ENCODE results near the gene DNAJB6. TPM values are rescaled to one million over a fixed set of nuclear protein-coding genes. Genes with fewer than 3 reads are reported as not detected.
A peak's percentile ranks its signal among the peaks of the same experiment; 100 is the strongest.

DNAJB6 gene
- total RNA-seq, 4 donors from 2014 or later: 152 to 230 (median 185) TPM

GRCh38 chr7:157404845-157405481 is 68.2 kb downstream of the DNAJB6 start:
- DNase-seq (ENCODE audit: low spot score in 2 of 2): peak in 1 of 2 donors; percentile 57
- TF ChIP-seq CTCF (IDR thresholded peaks at IDR 0.05) (no peak), POLR2AphosphoS5 (IDR thresholded peaks at IDR 0.05) (peak in 1 of 3 donors; percentile 59), POLR2A (IDR thresholded peaks at IDR 0.05) (no peak), EP300 (IDR thresholded peaks at IDR 0.05) (no peak)
- Histone ChIP-seq H3K27me3 (no peaks in the 10 kb centered on the region), H3K27ac (no peak overlapping the region), H3K4me1 (peaks cover 15% of the 10 kb centered on the region), H3K4me3 (no peak overlapping the region), H3K36me3 (peaks cover 38% of the 10 kb centered on the region), H3K9me3 (no peaks in the 10 kb centered on the region)
- whole genome bisulfite sequencing: 49% methylated on average over 9 of the region's 15 CpGs

GRCh38 chr7:157405501-157405900 is 68.7 kb downstream of the DNAJB6 start:
- TF ChIP-seq EP300 (IDR thresholded peaks at IDR 0.05) (no peak), POLR2A (IDR thresholded peaks at IDR 0.05) (no peak), CTCF (IDR thresholded peaks at IDR 0.05) (no peak), POLR2AphosphoS5 (IDR thresholded peaks at IDR 0.05) (no peak)
- Histone ChIP-seq H3K27ac (no peak overlapping the region), H3K4me1 (peaks cover 15% of the 10 kb centered on the region), H3K36me3 (peaks cover 38% of the 10 kb centered on the region), H3K27me3 (no peaks in the 10 kb centered on the region), H3K4me3 (no peak overlapping the region), H3K9me3 (no peaks in the 10 kb centered on the region)
- 94% methylated on average over 6 of the region's 13 CpGs for WGBS
- no peak for DNase-seq (ENCODE audit: low spot score in 2 of 2)

- DNase-seq (ENCODE audit: low spot score in 2 of 2): peak in 1 of 2 donors; percentile 62
- Histone ChIP-seq H3K4me3 (no peak overlapping the region), H3K27ac (no peak overlapping the region), H3K27me3 (no peaks in the 10 kb centered on the region), H3K4me1 (peaks cover 15% of the 10 kb centered on the region), H3K9me3 (no peaks in the 10 kb centered on the region), H3K36me3 (peaks cover 41% of the 10 kb centered on the region)
- TF ChIP-seq POLR2A (IDR thresholded peaks at IDR 0.05) (no peak), EP300 (IDR thresholded peaks at IDR 0.05) (no peak), POLR2AphosphoS5 (IDR thresholded peaks at IDR 0.05) (no peak), CTCF (IDR thresholded peaks at IDR 0.05) (no peak)
- 72% methylated on average over 18 of the region's 32 CpGs for WGBS
Measured at GRCh38 chr7:157405914-157406810, 69.4 kb downstream of the DNAJB6 start.

- H3K36me3 ChIP-seq: peaks cover 41% of the 10 kb centered on the region
- 90% methylated on average over 11 of the region's 22 CpGs for WGBS
Measured at GRCh38 chr7:157406971-157407370, 70.2 kb downstream of the DNAJB6 start.

More at GRCh38 chr7:157406971-157407370, 70.2 kb downstream of the DNAJB6 start:
- Histone ChIP-seq H3K4me3 (no peak overlapping the region), H3K9me3 (no peaks in the 10 kb centered on the region), H3K27me3 (no peaks in the 10 kb centered on the region), H3K27ac (no peak overlapping the region), H3K4me1 (peaks cover 15% of the 10 kb centered on the region)
- TF ChIP-seq CTCF (IDR thresholded peaks at IDR 0.05) (no peak), POLR2A (IDR thresholded peaks at IDR 0.05) (no peak)
- no peak for DNase-seq (ENCODE audit: low spot score in 2 of 2)

Measured in suprapubic skin (tissue), 4 donors.